HepG2 (cell line): ENCODE data around the gene HEATR5B. TPM values are rescaled to one million over a fixed set of nuclear protein-coding genes. Genes with fewer than 3 reads are reported as not detected.
A peak's percentile ranks its signal among the peaks of the same experiment; 100 is the strongest.

ENCODE experiments used
- ATAC-seq: fragments of 200-7000 bp; cut with Tn5 transposase; 3 replicates; pipeline ENCODE4 v1.9.1; 2020; ENCODE audit warnings: mild to moderate bottlenecking, moderate library complexity
- BruUV-seq: library from RNA; stranded (reverse); fragments of 400-500 nt; replicated peaks from 2 replicates; lab custom pipeline; 2021; lab: Mats Ljungman, UMichigan
- CTCF ChIA-PET: fragments of 300-600 bp; formaldehyde crosslinking; extraction: SDS; loops from one replicate; lab custom pipeline; 2021; ENCODE audit warnings: low total read pairs, inconsistent platforms, low intra/inter-chr PET ratio; lab: Yijun Ruan, JAX
- POLR2A ChIA-PET: fragments of 350-600 bp; sonication (Branson Sonifier 250); formaldehyde crosslinking; loops from one replicate; lab custom pipeline; 2020; ENCODE audit warnings: antibody characterized with exemption, inconsistent platforms; lab: Yijun Ruan, JAX
- DNase-seq: peaks from one replicate; pipeline ENCODE4 v3.0.0-alpha.2; 2015; ENCODE audit warnings: low spot score
- FAIRE-seq: peaks from 3 replicates; lab custom pipeline; 2011; peaks lifted over from hg19 to GRCh38; lab: Jason Lieb, UNC
- H2AFZ ChIP-seq: one replicate; pipeline ENCODE4 v1.6.1; 2011; ENCODE audit warnings: low read length, inconsistent platforms
- H3K27ac ChIP-seq: fragments of 300-600 bp; 3 replicates; pipeline ENCODE4 v1.8.0; 2011; ENCODE audit warnings: mixed run types, mild to moderate bottlenecking, mixed read lengths, low read length, inconsistent platforms; ENCODE audit not compliant: insufficient read depth; ENCODE audit errors: extremely low read length
- H3K27me3 ChIP-seq, 2 experiments: fragments of 200-600 bp in 1 of 2; 2 replicates in 1 of 2; 3 replicates in 1 of 2; pipeline versions ENCODE4 v1.6.0 to v1.8.0; 2011; ENCODE audit warnings: low read length in 2 of 2, mild to moderate bottlenecking in 2 of 2, moderate library complexity in 2 of 2, inconsistent platforms in 1 of 2; ENCODE audit not compliant: insufficient read depth in 2 of 2, control insufficient read depth in 1 of 2
- H3K36me3 ChIP-seq, 2 experiments: fragments of 200-600 bp in 1 of 2; replicated peaks in 1 of 2; 2 replicates in 1 of 2; 3 replicates in 1 of 2; pipeline versions ENCODE4 v1.5.1 to v1.8.0; 2011; ENCODE audit warnings: low read length in 2 of 2, inconsistent platforms in 1 of 2; ENCODE audit not compliant: insufficient read depth in 2 of 2, control insufficient read depth in 1 of 2
- H3K4me1 ChIP-seq: 2 replicates; pipeline ENCODE4 v1.5.1; 2012; ENCODE audit warnings: low read length, inconsistent platforms; ENCODE audit not compliant: insufficient read depth
- H3K4me2 ChIP-seq: 2 replicates; pipeline ENCODE4 v1.6.0; 2011; ENCODE audit warnings: low read depth, low read length, inconsistent platforms
- H3K4me3 ChIP-seq, 3 experiments: fragments of 200-600 bp in 1 of 3; sonication (generic), shearing (Covaris generic) in 1 of 3; replicated peaks in 1 of 3; 2 replicates each; pipeline ENCODE4 v1.5.1; 2011 to 2016; ENCODE audit warnings: low read length in 3 of 3, inconsistent platforms in 2 of 3, low read depth in 2 of 3, mild to moderate bottlenecking in 2 of 3, control low read depth in 1 of 3, mixed read lengths in 1 of 3; ENCODE audit not compliant: insufficient read depth in 1 of 3
- H3K79me2 ChIP-seq: one replicate; pipeline ENCODE4 v1.6.1; 2011; ENCODE audit warnings: low read length, inconsistent platforms; ENCODE audit not compliant: insufficient read depth
- H3K9ac ChIP-seq: 2 replicates; pipeline ENCODE4 v1.6.0; 2011; ENCODE audit warnings: mild to moderate bottlenecking, low read depth, low read length, inconsistent platforms; ENCODE audit not compliant: insufficient read depth
- H3K9me3 ChIP-seq: 2 replicates; pipeline ENCODE4 v1.5.1; 2012; ENCODE audit warnings: mild to moderate bottlenecking, low read length
- H4K20me1 ChIP-seq: 2 replicates; pipeline ENCODE4 v1.6.0; 2011; ENCODE audit warnings: inconsistent platforms, mild to moderate bottlenecking, low read length, moderate library complexity; ENCODE audit not compliant: insufficient read depth
- CBFB ChIP-seq: sonication (generic); formaldehyde crosslinking; IDR thresholded peaks from 2 replicates; pipeline ENCODE4 v1.4.0; 2020; ENCODE audit warnings: missing genetic modification reagents
- FOSL2 ChIP-seq: sonication (generic); formaldehyde crosslinking; IDR thresholded peaks from 2 replicates; pipeline ENCODE4 v1.4.0; 2020; ENCODE audit warnings: missing genetic modification reagents
- HDAC2 ChIP-seq: sonication (generic); formaldehyde crosslinking; IDR thresholded peaks from 2 replicates; pipeline ENCODE4 v1.4.0; 2020; ENCODE audit warnings: missing genetic modification reagents
- HMG20B ChIP-seq: conservative IDR thresholded peaks from 2 replicates; pipeline ENCODE4 v1.6.1; 2016; ENCODE audit warnings: missing genetic modification reagents, missing compliant biosample characterization
- HNRNPUL1 ChIP-seq: fragments of 200-400 bp; formaldehyde crosslinking; IDR thresholded peaks from 2 replicates; pipeline ENCODE4 v1.6.1; 2017; ENCODE audit warnings: low read depth, mild to moderate bottlenecking, low read length, moderate library complexity
- JDP2 ChIP-seq: sonication (generic); formaldehyde crosslinking; IDR thresholded peaks from 2 replicates; pipeline ENCODE4 v1.8.1; 2022; ENCODE audit warnings: missing genetic modification reagents, borderline replicate concordance
- KDM5B ChIP-seq: sonication (generic); formaldehyde crosslinking; IDR thresholded peaks from 2 replicates; pipeline ENCODE4 v1.4.0; 2020; ENCODE audit warnings: missing genetic modification reagents, mild to moderate bottlenecking, borderline replicate concordance
- MAFF ChIP-seq: IDR thresholded peaks from 2 replicates; pipeline ENCODE4 v1.6.1; 2011; ENCODE audit warnings: low read depth, low read length, improper control_type of control experiment
- MAFK ChIP-seq, 2 experiments: IDR thresholded peaks in 1 of 2; conservative IDR thresholded peaks in 1 of 2; 2 replicates each; pipeline ENCODE4 v1.6.1; 2011; ENCODE audit warnings: improper control_type of control experiment in 2 of 2, low read length in 2 of 2
- MYNN ChIP-seq: sonication (generic); formaldehyde crosslinking; IDR thresholded peaks from 2 replicates; pipeline ENCODE4 v1.4.0; 2020; ENCODE audit warnings: mild to moderate bottlenecking, low read depth, missing genetic modification reagents
- PITX1 ChIP-seq: sonication (generic); formaldehyde crosslinking; IDR thresholded peaks from 2 replicates; pipeline ENCODE4 v1.5.1; 2020; ENCODE audit warnings: mild to moderate bottlenecking, missing genetic modification reagents
- RBM39 ChIP-seq: fragments of 200-400 bp; formaldehyde crosslinking; IDR thresholded peaks from one replicate; pipeline ENCODE4 v1.6.1; 2018; ENCODE audit warnings: antibody characterized with exemption, mild to moderate bottlenecking, low read depth, low read length; ENCODE audit not compliant: poor library complexity, severe bottlenecking
- SMAD3 ChIP-seq: sonication (generic); formaldehyde crosslinking; IDR thresholded peaks from 2 replicates; pipeline ENCODE4 v1.4.0; 2020; ENCODE audit warnings: missing genetic modification reagents
- TERF1 ChIP-seq: sonication (generic); formaldehyde crosslinking; IDR thresholded peaks from 2 replicates; pipeline ENCODE4 v1.8.0; 2022; ENCODE audit warnings: mild to moderate bottlenecking, missing genetic modification reagents, moderate library complexity
- ZBTB3 ChIP-seq: sonication (generic); formaldehyde crosslinking; IDR thresholded peaks from 2 replicates; pipeline ENCODE4 v1.4.0; 2020; ENCODE audit warnings: low read depth, mild to moderate bottlenecking, moderate library complexity, missing genetic modification reagents, borderline replicate concordance
- ZFP37 ChIP-seq: sonication (generic); formaldehyde crosslinking; IDR thresholded peaks from 2 replicates; pipeline ENCODE4 v1.4.0; 2020; ENCODE audit warnings: missing genetic modification reagents, borderline replicate concordance
- ZNF207 ChIP-seq: fragments of 450-650 bp; IDR thresholded peaks from 2 replicates; pipeline ENCODE4 v1.6.1; 2016; ENCODE audit warnings: antibody characterized with exemption, borderline replicate concordance
- ZNF260 ChIP-seq: sonication (generic); formaldehyde crosslinking; IDR thresholded peaks from 2 replicates; pipeline ENCODE4 v1.4.0; 2020; ENCODE audit warnings: missing genetic modification reagents, low read depth, mild to moderate bottlenecking, borderline replicate concordance
- ZNF335 ChIP-seq: sonication (generic); formaldehyde crosslinking; IDR thresholded peaks from 2 replicates; pipeline ENCODE4 v1.4.0; 2020; ENCODE audit warnings: missing genetic modification reagents
- ZNF577 ChIP-seq: sonication (generic); formaldehyde crosslinking; IDR thresholded peaks from 2 replicates; pipeline ENCODE4 v1.4.0; 2020; ENCODE audit warnings: mild to moderate bottlenecking, low read depth, missing genetic modification reagents, borderline replicate concordance
- WGBS: methylation state at CpG from one replicate; pipeline ENCODE4 v1.1.6; 2017; ENCODE audit warnings: low lambda C conversion rate; 5-methylcytosine and 5-hydroxymethylcytosine counted together
- in situ Hi-C: cut with HindIII; loops from 2 replicates; pipeline ENCODE4 v1.10.0; 2017; ENCODE audit warnings: low pct_unique_long_range_greater_than_20kb; ENCODE audit not compliant: extremely low pct_ligation_motif_present
- intact Hi-C: fragments of 100-400 bp; cut with micrococcal nuclease; formaldehyde crosslinking; loops from one replicate; pipeline ENCODE4 v1.10.0; 2022; ENCODE audit not compliant: unreplicated experiment
- polyA plus RNA-seq, 8 experiments: library from polyadenylated mRNA; depleted of rRNA in 3 of 8; stranded (reverse) in 7 of 8; unstranded in 1 of 8; fragments of >200 nt; fragmentation: Illumina TruSeq in 4 of 8; extraction: Trizol in 4 of 8; gene quantifications; 2 replicates each; pipeline versions ENCODE4 v1.2.1 to v1.2.3, GENCODE V29; 2011 to 2016; ENCODE audit warnings: low read depth in 4 of 8, missing spikeins in 1 of 8, mixed read lengths in 1 of 8; ENCODE audit not compliant: insufficient read depth in 1 of 8
- total RNA-seq, 5 experiments: library from RNA; depleted of rRNA; stranded (reverse); fragments of >200 nt; fragmentation: Illumina TruSeq; extraction: Trizol; gene quantifications; 2 replicates each; pipeline ENCODE4 v1.2.3, GENCODE V29; 2016; ENCODE audit warnings: low read depth in 1 of 5

HEATR5B gene
- total and polyA plus RNA-seq, 2 of the 13 experiments (the other 11 are each of a cell fraction or from before 2014, with no cell fraction given) = 12.7 to 16.3 TPM

DNA sequence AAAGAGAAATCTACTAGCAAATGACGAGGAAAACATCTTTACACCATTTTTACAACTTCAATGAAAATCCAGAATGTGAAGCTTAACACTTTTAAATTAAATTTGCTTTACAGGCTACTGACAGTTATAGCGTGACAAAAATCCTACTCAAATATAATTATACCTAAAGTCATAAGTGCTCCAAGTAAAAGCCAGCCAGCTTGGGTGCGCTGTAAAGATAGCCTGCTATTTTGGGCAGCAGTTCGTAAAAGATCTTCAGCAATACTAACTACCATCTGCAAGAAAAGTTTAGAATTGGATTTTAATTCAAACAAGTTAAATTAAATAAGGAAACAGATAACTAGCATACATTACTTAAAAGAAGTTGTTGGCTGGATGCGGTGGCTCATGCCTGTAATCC is 22.4 kb downstream of the HEATR5B start:
- peaks cover 11 to 45% of the 10 kb centered on the region in 2 experiments for H3K36me3 ChIP-seq
- no peak overlapping the region for H2AFZ ChIP-seq
- no peaks in the 10 kb centered on the region for H3K9me3 ChIP-seq
- H3K4me1 ChIP-seq = no peaks in the 10 kb centered on the region
- CTCF ChIA-PET = no interaction called here
- ATAC-seq = no peak
- POLR2A ChIA-PET = no interaction called here
- no peaks in the 10 kb centered on the region for H3K79me2 ChIP-seq
- TF ChIP-seq HDAC2 (no peak), JDP2 (no peak), KDM5B (CRISPR knock-in tag) (no peak), CBFB (CRISPR knock-in tag) (no peak), ZNF577 (CRISPR knock-in tag) (no peak)
- TF ChIP-seq, all 625 proteins: peak for 0
- H3K27me3 ChIP-seq = no peaks in the 10 kb centered on the region
- no TSS peak for BruUV-seq
- 99% methylated on average over 5 of the region's 5 CpGs for WGBS
- H3K27ac ChIP-seq = no peak overlapping the region
- no peak for FAIRE-seq
- in situ Hi-C loops (no loop called here), intact Hi-C loops (no loop called here)
- H3K9ac ChIP-seq = no peak overlapping the region
- H4K20me1 ChIP-seq = no peaks in the 10 kb centered on the region
- no peak for DNase-seq
- H3K4me2 ChIP-seq = no peak overlapping the region
- no peak overlapping the region for H3K4me3 ChIP-seq

- FAIRE-seq = no peak
- H3K4me1 ChIP-seq = no peaks in the 10 kb centered on the region
- H2AFZ ChIP-seq = no peak overlapping the region
- peaks cover 11 to 52% of the 10 kb centered on the region in 2 experiments for H3K36me3 ChIP-seq
- no TSS peak for BruUV-seq
- no peaks in the 10 kb centered on the region for H4K20me1 ChIP-seq
- H3K27me3 ChIP-seq = no peaks in the 10 kb centered on the region
- H3K79me2 ChIP-seq = no peaks in the 10 kb centered on the region
- no peak overlapping the region for H3K4me3 ChIP-seq
- H3K9ac ChIP-seq = no peak overlapping the region
- intact Hi-C loops = no loop called here
- ATAC-seq = no peak
- no peak overlapping the region for H3K4me2 ChIP-seq
- no peak overlapping the region for H3K27ac ChIP-seq
- POLR2A ChIA-PET = no interaction called here
- no peak for DNase-seq
- in situ Hi-C loops = no loop called here
- no peaks in the 10 kb centered on the region for H3K9me3 ChIP-seq
- CTCF ChIA-PET = no interaction called here
- TF ChIP-seq ZNF207 = no peak
- no peak for TF ChIP-seq HNRNPUL1
- no peak for TF ChIP-seq PITX1 (CRISPR knock-in tag)
- TF ChIP-seq ZNF260 (CRISPR knock-in tag) = no peak
- TF ChIP-seq ZNF335 (CRISPR knock-in tag) = no peak
- no peak for TF ChIP-seq FOSL2
- TF ChIP-seq ZFP37 = no peak
- TF ChIP-seq MAFK (conservative IDR thresholded peaks at IDR 0.05 in 1 of 2, IDR thresholded peaks at IDR 0.05 in 1 of 2; ENCODE audit: low read length in 2 of 2) = peak; percentile 73 to 86
- no peak for TF ChIP-seq ZBTB3 (CRISPR knock-in tag)
- peak; percentile 69 for TF ChIP-seq MAFF
- TF ChIP-seq TERF1 (CRISPR knock-in tag) = no peak
- TF ChIP-seq HMG20B (CRISPR knock-in tag) = no peak
- TF ChIP-seq MYNN (CRISPR knock-in tag) = no peak
- TF ChIP-seq RBM39 = no peak
- no peak for TF ChIP-seq SMAD3 (CRISPR knock-in tag)
Observed at GRCh38 chr2:37061013-37061711, 23.0 kb downstream of the HEATR5B start.
